ENCODE data around the gene EIPR1.

EIPR1 gene

GRCh38 chr2:3211256-3212060, 166.2 kb downstream of the EIPR1 start:
- no peaks in the 10 kb centered on the region for H3K4me1 ChIP-seq (ENCODE audit: control insufficient read depth, insufficient read depth, low read length)
- no peaks in the 10 kb centered on the region for H3K36me3 ChIP-seq (ENCODE audit: control insufficient read depth, insufficient read depth, low read length)
- no peaks in the 10 kb centered on the region for H3K27me3 ChIP-seq (ENCODE audit: control insufficient read depth, insufficient read depth, low read length)
- no peaks in the 10 kb centered on the region for H3K9me3 ChIP-seq (ENCODE audit: control insufficient read depth, low read length)
- H3K9ac ChIP-seq (ENCODE audit: low read length), result no peak overlapping the region
- no peak overlapping the region for H3K4me3 ChIP-seq (ENCODE audit: low read length)

- Histone ChIP-seq H3K9me3 (ENCODE audit: control insufficient read depth, low read length) (no peaks in the 10 kb centered on the region), H3K4me3 (ENCODE audit: low read length) (no peak overlapping the region), H3K4me1 (ENCODE audit: control insufficient read depth, insufficient read depth, low read length) (no peaks in the 10 kb centered on the region), H3K9ac (ENCODE audit: low read length) (no peak overlapping the region), H3K36me3 (ENCODE audit: control insufficient read depth, insufficient read depth, low read length) (no peaks in the 10 kb centered on the region), H3K27me3 (ENCODE audit: control insufficient read depth, insufficient read depth, low read length) (no peaks in the 10 kb centered on the region)
Observed at GRCh38 chr2:3210257-3210656, 167.4 kb downstream of the EIPR1 start.

GRCh38 chr2:3209258-3209657, 168.4 kb downstream of the EIPR1 start:
- Histone ChIP-seq H3K4me3 (ENCODE audit: low read length) (no peak overlapping the region), H3K36me3 (ENCODE audit: control insufficient read depth, insufficient read depth, low read length) (no peaks in the 10 kb centered on the region), H3K4me1 (ENCODE audit: control insufficient read depth, insufficient read depth, low read length) (no peaks in the 10 kb centered on the region), H3K9me3 (ENCODE audit: control insufficient read depth, low read length) (no peaks in the 10 kb centered on the region), H3K9ac (ENCODE audit: low read length) (no peak overlapping the region), H3K27me3 (ENCODE audit: control insufficient read depth, insufficient read depth, low read length) (no peaks in the 10 kb centered on the region)

GRCh38 chr2:3208591-3208990, 169.0 kb downstream of the EIPR1 start:
- H3K27me3 ChIP-seq (ENCODE audit: control insufficient read depth, insufficient read depth, low read length), result no peaks in the 10 kb centered on the region
- no peak overlapping the region for H3K4me3 ChIP-seq (ENCODE audit: low read length)
- no peaks in the 10 kb centered on the region for H3K36me3 ChIP-seq (ENCODE audit: control insufficient read depth, insufficient read depth, low read length)
- no peak overlapping the region for H3K9ac ChIP-seq (ENCODE audit: low read length)
- no peaks in the 10 kb centered on the region for H3K4me1 ChIP-seq (ENCODE audit: control insufficient read depth, insufficient read depth, low read length)
- no peaks in the 10 kb centered on the region for H3K9me3 ChIP-seq (ENCODE audit: control insufficient read depth, low read length)

GRCh38 chr2:3208179-3208578, 169.4 kb downstream of the EIPR1 start:
- no peaks in the 10 kb centered on the region for H3K36me3 ChIP-seq (ENCODE audit: control insufficient read depth, insufficient read depth, low read length)
- no peak overlapping the region for H3K4me3 ChIP-seq (ENCODE audit: low read length)
- no peaks in the 10 kb centered on the region for H3K27me3 ChIP-seq (ENCODE audit: control insufficient read depth, insufficient read depth, low read length)
- H3K4me1 ChIP-seq (ENCODE audit: control insufficient read depth, insufficient read depth, low read length), result no peaks in the 10 kb centered on the region
- H3K9me3 ChIP-seq (ENCODE audit: control insufficient read depth, low read length), result no peaks in the 10 kb centered on the region
- no peak overlapping the region for H3K9ac ChIP-seq (ENCODE audit: low read length)

GRCh38 chr2:3207091-3207491, 170.5 kb downstream of the EIPR1 start:
- no peaks in the 10 kb centered on the region for H3K27me3 ChIP-seq (ENCODE audit: control insufficient read depth, insufficient read depth, low read length)
- H3K4me1 ChIP-seq (ENCODE audit: control insufficient read depth, insufficient read depth, low read length), result no peaks in the 10 kb centered on the region
- no peaks in the 10 kb centered on the region for H3K9me3 ChIP-seq (ENCODE audit: control insufficient read depth, low read length)
- H3K4me3 ChIP-seq (ENCODE audit: low read length), result no peak overlapping the region
- H3K9ac ChIP-seq (ENCODE audit: low read length), result no peak overlapping the region
- H3K36me3 ChIP-seq (ENCODE audit: control insufficient read depth, insufficient read depth, low read length), result no peaks in the 10 kb centered on the region

- Histone ChIP-seq H3K9me3 (ENCODE audit: control insufficient read depth, low read length) (no peaks in the 10 kb centered on the region), H3K9ac (ENCODE audit: low read length) (no peak overlapping the region), H3K4me1 (ENCODE audit: control insufficient read depth, insufficient read depth, low read length) (no peaks in the 10 kb centered on the region), H3K4me3 (ENCODE audit: low read length) (no peak overlapping the region), H3K27me3 (ENCODE audit: control insufficient read depth, insufficient read depth, low read length) (no peaks in the 10 kb centered on the region), H3K36me3 (ENCODE audit: control insufficient read depth, insufficient read depth, low read length) (no peaks in the 10 kb centered on the region)
Observed at GRCh38 chr2:3205845-3206244, 171.8 kb downstream of the EIPR1 start.

GRCh38 chr2:3204031-3204821, 173.4 kb downstream of the EIPR1 start:
- Histone ChIP-seq H3K9ac (ENCODE audit: low read length) (no peak overlapping the region), H3K27me3 (ENCODE audit: control insufficient read depth, insufficient read depth, low read length) (no peaks in the 10 kb centered on the region), H3K4me3 (ENCODE audit: low read length) (no peak overlapping the region)

GRCh38 chr2:3203497-3204019, 174.1 kb downstream of the EIPR1 start:
- no peaks in the 10 kb centered on the region for H3K4me1 ChIP-seq (ENCODE audit: control insufficient read depth, insufficient read depth, low read length)
- no peaks in the 10 kb centered on the region for H3K36me3 ChIP-seq (ENCODE audit: control insufficient read depth, insufficient read depth, low read length)
- H3K27me3 ChIP-seq (ENCODE audit: control insufficient read depth, insufficient read depth, low read length), result no peaks in the 10 kb centered on the region
- H3K9me3 ChIP-seq (ENCODE audit: control insufficient read depth, low read length), result no peaks in the 10 kb centered on the region
- H3K9ac ChIP-seq (ENCODE audit: low read length), result no peak overlapping the region
- H3K4me3 ChIP-seq (ENCODE audit: low read length), result no peak overlapping the region

More at GRCh38 chr2:3204031-3204821, 173.4 kb downstream of the EIPR1 start:
- Histone ChIP-seq H3K4me1 (ENCODE audit: control insufficient read depth, insufficient read depth, low read length) (no peaks in the 10 kb centered on the region), H3K36me3 (ENCODE audit: control insufficient read depth, insufficient read depth, low read length) (no peaks in the 10 kb centered on the region), H3K9me3 (ENCODE audit: control insufficient read depth, low read length) (no peaks in the 10 kb centered on the region)

- Histone ChIP-seq H3K27me3 (ENCODE audit: control insufficient read depth, insufficient read depth, low read length) (no peaks in the 10 kb centered on the region), H3K4me1 (ENCODE audit: control insufficient read depth, insufficient read depth, low read length) (no peaks in the 10 kb centered on the region), H3K4me3 (ENCODE audit: low read length) (no peak overlapping the region)
Observed at GRCh38 chr2:3202926-3203325, 174.7 kb downstream of the EIPR1 start.

GRCh38 chr2:3201281-3201680, 176.3 kb downstream of the EIPR1 start:
- H3K4me3 ChIP-seq (ENCODE audit: low read length), result no peak overlapping the region
- H3K9ac ChIP-seq (ENCODE audit: low read length), result no peak overlapping the region
- H3K9me3 ChIP-seq (ENCODE audit: control insufficient read depth, low read length), result no peaks in the 10 kb centered on the region
- H3K27me3 ChIP-seq (ENCODE audit: control insufficient read depth, insufficient read depth, low read length), result no peaks in the 10 kb centered on the region
- no peaks in the 10 kb centered on the region for H3K36me3 ChIP-seq (ENCODE audit: control insufficient read depth, insufficient read depth, low read length)
- no peaks in the 10 kb centered on the region for H3K4me1 ChIP-seq (ENCODE audit: control insufficient read depth, insufficient read depth, low read length)

More at GRCh38 chr2:3202926-3203325, 174.7 kb downstream of the EIPR1 start:
- no peak overlapping the region for H3K9ac ChIP-seq (ENCODE audit: low read length)
- no peaks in the 10 kb centered on the region for H3K36me3 ChIP-seq (ENCODE audit: control insufficient read depth, insufficient read depth, low read length)
- H3K9me3 ChIP-seq (ENCODE audit: control insufficient read depth, low read length), result no peaks in the 10 kb centered on the region

GRCh38 chr2:3200420-3200939, 177.1 kb downstream of the EIPR1 start:
- H3K27me3 ChIP-seq (ENCODE audit: control insufficient read depth, insufficient read depth, low read length), result no peaks in the 10 kb centered on the region
- H3K4me1 ChIP-seq (ENCODE audit: control insufficient read depth, insufficient read depth, low read length), result no peaks in the 10 kb centered on the region
- no peaks in the 10 kb centered on the region for H3K9me3 ChIP-seq (ENCODE audit: control insufficient read depth, low read length)
- H3K36me3 ChIP-seq (ENCODE audit: control insufficient read depth, insufficient read depth, low read length), result no peaks in the 10 kb centered on the region
- no peak overlapping the region for H3K4me3 ChIP-seq (ENCODE audit: low read length)
- H3K9ac ChIP-seq (ENCODE audit: low read length), result no peak overlapping the region

Measured in mucosa of stomach (tissue), 1 donor.